Caco-2 (cell line): Measurements from ENCODE around the gene RANBP10. TPM values are rescaled to one million over a fixed set of nuclear protein-coding genes. Genes with fewer than 3 reads are reported as not detected.
A peak's percentile ranks its signal among the peaks of the same experiment; 100 is the strongest.

Experiments used
- BruUV-seq: library from RNA; stranded (reverse); fragments of 400-500 nt; replicated peaks from 2 replicates; lab custom pipeline; 2021; lab: Mats Ljungman, UMichigan
- CTCF ChIA-PET: fragments of 300-600 bp; sonication (Branson Sonifier 250); formaldehyde crosslinking; loops from one replicate; lab custom pipeline; 2022; ENCODE audit warnings: antibody characterized with exemption; lab: Charles Lee
- POLR2A ChIA-PET: fragments of 300-600 bp; sonication (Branson Sonifier 250); formaldehyde crosslinking; loops from one replicate; lab custom pipeline; 2022; ENCODE audit warnings: antibody characterized with exemption; lab: Charles Lee
- DNase-seq, 2 experiments: peaks; one replicate each; pipeline versions ENCODE4 v3.0.0 to v3.0.0-alpha.2; 2020 to 2022
- H3K27me3 ChIP-seq: replicated peaks from 2 replicates; pipeline ENCODE4 v1.6.0; 2011; ENCODE audit warnings: low read length; ENCODE audit not compliant: control insufficient read depth, insufficient read depth
- H3K36me3 ChIP-seq: 2 replicates; pipeline ENCODE4 v1.5.1; 2011; ENCODE audit warnings: low read length; ENCODE audit not compliant: control insufficient read depth, insufficient read depth
- H3K4me1 ChIP-seq: fragments of 250-450 bp; sonication (Bioruptor Pico); 2 replicates; pipeline ENCODE4 v1.5.1; 2020; ENCODE audit warnings: mild to moderate bottlenecking
- H3K4me3 ChIP-seq: 2 replicates; pipeline ENCODE4 v1.5.1; 2011; ENCODE audit warnings: low read depth, mild to moderate bottlenecking, control low read depth, low read length
- H3K9me3 ChIP-seq: fragments of 250-450 bp; sonication (Bioruptor Pico); 2 replicates; pipeline ENCODE4 v1.5.1; 2020; ENCODE audit warnings: mild to moderate bottlenecking, moderate library complexity
- H3K27ac Mint-ChIP-seq: one replicate; pipeline ENCODE4 v1.8.0; 2022; ENCODE audit warnings: mixed read lengths; ENCODE audit not compliant: unreplicated experiment
- H3K27me3 Mint-ChIP-seq: one replicate; pipeline ENCODE4 v1.8.0; 2022; ENCODE audit warnings: mixed read lengths; ENCODE audit not compliant: insufficient read depth, unreplicated experiment
- H3K36me3 Mint-ChIP-seq: one replicate; pipeline ENCODE4 v1.8.0; 2022; ENCODE audit warnings: mild to moderate bottlenecking, mixed read lengths; ENCODE audit not compliant: insufficient read depth, unreplicated experiment
- H3K4me1 Mint-ChIP-seq: one replicate; pipeline ENCODE4 v1.8.0; 2022; ENCODE audit warnings: low read depth, mixed read lengths; ENCODE audit not compliant: unreplicated experiment
- H3K4me3 Mint-ChIP-seq: one replicate; pipeline ENCODE4 v1.8.0; 2022; ENCODE audit warnings: mild to moderate bottlenecking, moderate library complexity, mixed read lengths; ENCODE audit not compliant: unreplicated experiment
- H3K9me3 Mint-ChIP-seq: one replicate; pipeline ENCODE4 v1.8.0; 2022; ENCODE audit warnings: mixed read lengths; ENCODE audit not compliant: unreplicated experiment
- intact Hi-C: fragments of 100-400 bp; cut with micrococcal nuclease; formaldehyde crosslinking; loops from one replicate; pipeline ENCODE4 v1.10.0; 2022; ENCODE audit not compliant: unreplicated experiment
- total RNA-seq: library from RNA; stranded (reverse); gene quantifications from 2 replicates; pipeline ENCODE4 v1.2.3, GENCODE V29; 2022
- TF ChIP-seq, protein P1 (sequence below), 2 experiments: fragments of 200-600 bp in 1 of 2; IDR thresholded peaks; 1 replicate in 1 of 2; 2 replicates in 1 of 2; pipeline versions ENCODE4 v1.5.1 to v1.8.0; 2011 to 2022; ENCODE audit warnings: antibody characterized with exemption in 1 of 2, control low read depth in 1 of 2, inconsistent platforms in 1 of 2, low read depth in 1 of 2, low read length in 1 of 2, mild to moderate bottlenecking in 1 of 2, moderate library complexity in 1 of 2; ENCODE audit not compliant: insufficient read depth in 1 of 2, severe bottlenecking in 1 of 2, unreplicated experiment in 1 of 2

Gene RANBP10
- total RNA-seq, 1 experiment from 2014 or later: 21.8 TPM

- ChIA-PET POLR2A (no interaction called here), CTCF (interaction anchor here (1.1 kb wide), 1 partner anchor 53 kb away, joined by 3 read pairs; no protein-coding TSS in a partner anchor)
- peaks cover 4% of the 10 kb centered on the region; the same call in 1 of the 2 replicates for H3K4me1 ChIP-seq
- H3K36me3 ChIP-seq: peaks cover 9% of the 10 kb centered on the region; the same call in 1 of the 2 replicates
- no peaks in the 10 kb centered on the region for H3K27me3 ChIP-seq
- no peak for DNase-seq
- Mint-ChIP-seq H3K4me1 (peaks cover 9% of the 10 kb centered on the region), H3K27ac (no peak overlapping the region), H3K4me3 (no peak overlapping the region), H3K27me3 (no peaks in the 10 kb centered on the region), H3K36me3 (peaks cover 24% of the 10 kb centered on the region), H3K9me3 (no peaks in the 10 kb centered on the region)
- TF ChIP-seq, protein P1, sequence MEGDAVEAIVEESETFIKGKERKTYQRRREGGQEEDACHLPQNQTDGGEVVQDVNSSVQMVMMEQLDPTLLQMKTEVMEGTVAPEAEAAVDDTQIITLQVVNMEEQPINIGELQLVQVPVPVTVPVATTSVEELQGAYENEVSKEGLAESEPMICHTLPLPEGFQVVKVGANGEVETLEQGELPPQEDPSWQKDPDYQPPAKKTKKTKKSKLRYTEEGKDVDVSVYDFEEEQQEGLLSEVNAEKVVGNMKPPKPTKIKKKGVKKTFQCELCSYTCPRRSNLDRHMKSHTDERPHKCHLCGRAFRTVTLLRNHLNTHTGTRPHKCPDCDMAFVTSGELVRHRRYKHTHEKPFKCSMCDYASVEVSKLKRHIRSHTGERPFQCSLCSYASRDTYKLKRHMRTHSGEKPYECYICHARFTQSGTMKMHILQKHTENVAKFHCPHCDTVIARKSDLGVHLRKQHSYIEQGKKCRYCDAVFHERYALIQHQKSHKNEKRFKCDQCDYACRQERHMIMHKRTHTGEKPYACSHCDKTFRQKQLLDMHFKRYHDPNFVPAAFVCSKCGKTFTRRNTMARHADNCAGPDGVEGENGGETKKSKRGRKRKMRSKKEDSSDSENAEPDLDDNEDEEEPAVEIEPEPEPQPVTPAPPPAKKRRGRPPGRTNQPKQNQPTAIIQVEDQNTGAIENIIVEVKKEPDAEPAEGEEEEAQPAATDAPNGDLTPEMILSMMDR (IDR thresholded peaks at IDR 0.05; ENCODE audit: insufficient read depth in 1 of 2, low read depth in 1 of 2, low read length in 1 of 2, severe bottlenecking in 1 of 2, unreplicated experiment in 1 of 2): no peak
- H3K4me3 ChIP-seq: no peak overlapping the region
- no peaks in the 10 kb centered on the region for H3K9me3 ChIP-seq
- intact Hi-C loops: no loop called here
- BruUV-seq: no TSS peak
Measured at GRCh38 chr16:67723911-67724305, 82.5 kb downstream of the RANBP10 start.

DNA sequence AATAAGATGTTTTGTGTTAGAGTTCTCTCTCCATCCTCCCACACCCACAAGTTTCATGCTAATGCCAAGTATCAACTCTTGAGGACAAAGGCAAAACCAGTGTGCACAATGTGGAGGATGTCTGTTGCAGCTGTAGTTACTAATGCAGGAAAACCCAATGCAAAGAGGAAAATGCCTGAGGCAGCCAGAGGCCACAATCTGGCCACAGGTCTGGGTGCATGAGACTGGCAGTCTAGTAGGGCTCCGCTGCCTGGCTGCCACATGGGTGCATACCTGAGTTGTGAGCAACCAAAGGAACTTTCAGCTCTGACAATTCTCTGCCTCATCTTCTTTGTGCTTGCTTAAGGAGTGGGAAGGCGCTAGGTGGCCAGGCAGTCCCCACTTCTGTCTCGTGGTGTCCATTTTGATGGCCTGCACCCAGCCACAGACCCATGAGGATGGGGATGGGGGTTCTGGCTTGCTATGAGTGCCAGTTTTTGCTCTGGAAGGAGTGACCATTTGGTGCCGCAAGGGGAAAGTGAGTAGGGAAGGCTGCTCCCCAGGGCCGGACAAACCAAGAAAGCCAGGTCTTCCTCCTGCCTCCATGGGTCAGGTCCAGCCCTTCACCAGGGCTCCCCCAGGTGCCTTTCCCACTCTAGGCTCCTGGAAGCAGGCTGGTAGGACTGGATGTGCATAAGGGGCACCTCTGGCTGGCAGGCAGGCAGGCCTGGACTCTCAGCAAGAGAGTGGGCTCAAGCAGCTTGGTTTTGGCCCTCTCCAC, 83.0 kb downstream of the RANBP10 start:
- intact Hi-C loops: no loop called here
- peaks cover 26% of the 10 kb centered on the region for H3K36me3 Mint-ChIP-seq
- POLR2A ChIA-PET: no interaction called here
- Histone ChIP-seq H3K4me1 (peaks cover 4% of the 10 kb centered on the region; the same call in 1 of the 2 replicates), H3K9me3 (no peaks in the 10 kb centered on the region), H3K36me3 (peaks cover 9% of the 10 kb centered on the region; the same call in 1 of the 2 replicates), H3K4me3 (no peak overlapping the region), H3K27me3 (no peaks in the 10 kb centered on the region)
- TF ChIP-seq, protein P1 (IDR thresholded peaks at IDR 0.05; ENCODE audit: insufficient read depth in 1 of 2, low read depth in 1 of 2, low read length in 1 of 2, severe bottlenecking in 1 of 2, unreplicated experiment in 1 of 2): no peak
- no peak overlapping the region for H3K27ac Mint-ChIP-seq
- no peak for DNase-seq
- BruUV-seq: no TSS peak
- H3K4me1 Mint-ChIP-seq: peaks cover 14% of the 10 kb centered on the region
- CTCF ChIA-PET: interaction anchor here (1.1 kb wide), 1 partner anchor 53 kb away, joined by 3 read pairs; no protein-coding TSS in a partner anchor
- no peaks in the 10 kb centered on the region for H3K27me3 Mint-ChIP-seq
- H3K4me3 Mint-ChIP-seq: no peak overlapping the region
- no peaks in the 10 kb centered on the region for H3K9me3 Mint-ChIP-seq

DNA sequence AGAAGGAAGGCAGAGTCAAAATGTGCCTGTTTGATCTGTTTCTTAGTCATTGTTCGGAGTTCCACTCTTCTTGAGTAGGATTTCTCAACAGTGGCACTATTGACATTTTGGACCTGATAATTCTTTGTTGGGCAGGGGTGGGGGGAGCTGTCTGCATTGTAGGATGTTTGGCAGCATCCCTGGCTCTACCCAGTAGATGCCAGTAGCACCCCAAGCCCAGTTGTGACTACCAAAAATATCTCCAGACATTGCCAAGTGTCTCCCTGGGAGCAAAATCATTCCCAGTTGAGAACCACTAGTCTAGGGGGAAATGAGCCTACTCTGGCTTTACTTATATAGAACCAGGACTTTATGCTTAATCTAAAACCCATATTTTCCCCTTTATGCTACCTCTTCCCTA, 86.1 kb downstream of the RANBP10 start:
- intact Hi-C loops: no loop called here
- DNase-seq: peak in 1 of 2 experiments; percentile 14
- Mint-ChIP-seq H3K36me3 (peaks cover 14% of the 10 kb centered on the region), H3K27ac (peak overlapping the region; percentile 86), H3K4me3 (peak overlapping the region; percentile 89), H3K27me3 (no peaks in the 10 kb centered on the region), H3K4me1 (peaks cover 20% of the 10 kb centered on the region), H3K9me3 (no peaks in the 10 kb centered on the region)
- no peaks in the 10 kb centered on the region for H3K27me3 ChIP-seq
- no peak overlapping the region for H3K4me3 ChIP-seq
- no TSS peak for BruUV-seq
- ChIA-PET POLR2A (interaction anchor here (1.9 kb wide), 1 partner anchor 60 kb away, joined by 8 read pairs; the partner anchor contains the start of genes ACD and PARD6A), CTCF (interaction anchor here (0.9 to 2.5 kb wide), 5 partner anchors 47 to 199 kb away, joined by 3 to 18 read pairs (median 12); no protein-coding TSS in a partner anchor)
- no peaks in the 10 kb centered on the region; the same call in 1 of the 2 replicates for H3K36me3 ChIP-seq
- H3K9me3 ChIP-seq: no peaks in the 10 kb centered on the region
- TF ChIP-seq, protein P1 (IDR thresholded peaks at IDR 0.05; ENCODE audit: insufficient read depth in 1 of 2, low read depth in 1 of 2, low read length in 1 of 2, severe bottlenecking in 1 of 2, unreplicated experiment in 1 of 2): no peak
- H3K4me1 ChIP-seq: peaks cover 25% of the 10 kb centered on the region
